NCI-H446 (cell line): Measurements from ENCODE around the gene ADAMTS2.

Source experiments
- DNase-seq, 2 experiments: peaks; one replicate each; lab custom pipeline; 2025; lab: John Stamatoyannopoulos, UW

ADAMTS2 gene

DNA sequence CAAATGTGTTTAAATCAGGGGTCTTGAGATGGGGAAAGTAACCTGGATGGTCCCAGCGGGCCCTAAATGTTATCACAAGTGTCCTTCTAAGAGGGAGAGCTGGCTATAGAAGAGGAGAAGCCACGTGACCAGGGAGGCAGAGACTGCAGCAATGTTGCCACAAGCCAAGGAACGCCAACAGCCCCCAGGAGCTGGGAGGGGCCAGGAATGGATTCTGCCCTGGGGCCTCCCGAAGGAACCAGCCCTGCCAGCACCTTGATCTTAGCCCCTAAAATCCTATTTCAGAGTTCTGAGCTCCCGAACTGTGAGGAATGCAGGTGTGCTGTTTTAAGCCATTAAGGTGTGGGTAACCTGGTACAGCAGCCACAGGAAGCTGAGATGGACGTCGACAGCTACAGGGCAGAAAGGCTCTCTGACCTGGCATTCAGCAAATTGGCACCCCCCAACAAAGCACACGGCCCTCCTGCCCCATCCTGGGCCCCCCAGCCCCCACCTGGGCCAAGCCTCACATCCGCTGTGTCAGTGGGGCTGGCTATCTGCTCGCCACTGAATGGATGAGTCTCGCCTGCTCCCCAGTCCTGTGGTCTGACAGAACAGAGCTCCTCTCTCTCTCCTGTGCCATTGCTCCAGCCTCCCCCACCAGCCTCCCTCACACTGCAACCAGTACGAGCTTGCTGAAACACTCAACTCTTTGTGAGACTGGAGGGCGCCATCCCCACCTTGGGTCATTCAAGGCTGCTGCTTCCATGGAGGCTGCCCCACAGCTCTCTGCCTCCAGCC is 78.8 kb downstream of the ADAMTS2 start:
- DNase-seq, result no peak

DNA sequence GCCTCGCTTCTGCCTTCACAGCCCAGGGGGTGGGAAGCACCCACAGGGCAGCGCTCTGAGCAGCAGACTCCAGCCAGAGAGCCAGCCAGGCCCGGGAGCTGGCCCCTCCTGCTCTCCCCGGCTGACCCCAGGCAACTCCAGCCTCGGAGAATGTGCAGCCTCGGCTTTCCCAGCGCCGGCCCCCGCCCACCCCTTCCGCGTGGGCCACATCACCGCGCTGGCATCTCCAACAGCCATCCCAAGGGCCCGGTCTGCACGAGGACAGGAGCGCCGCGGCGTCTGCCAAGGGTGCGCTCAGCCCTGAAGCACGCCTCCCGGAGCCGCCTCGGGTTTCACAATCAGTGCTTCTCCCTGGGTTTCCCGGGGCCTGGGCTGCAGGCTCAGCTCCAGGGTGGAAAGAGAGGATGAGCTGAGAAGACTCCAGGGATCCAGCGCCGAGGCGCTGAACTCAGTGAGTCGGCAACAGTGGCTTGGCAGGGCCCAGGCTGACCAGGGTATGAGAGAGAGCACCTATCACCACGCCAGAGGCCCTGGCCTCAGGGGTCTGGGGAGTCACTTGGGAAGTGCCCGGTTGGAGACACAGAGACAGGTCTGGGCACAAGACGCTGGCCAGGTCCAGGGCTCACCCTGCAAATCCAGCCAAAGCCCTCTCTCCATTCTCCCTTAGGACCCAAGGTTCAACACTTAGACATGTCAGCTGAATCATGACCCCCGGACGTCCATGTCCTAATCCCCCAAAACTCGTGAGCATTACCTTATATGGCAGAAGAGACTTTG is 79.6 kb downstream of the ADAMTS2 start:
- peak; percentile 65 to 71 for DNase-seq

DNA sequence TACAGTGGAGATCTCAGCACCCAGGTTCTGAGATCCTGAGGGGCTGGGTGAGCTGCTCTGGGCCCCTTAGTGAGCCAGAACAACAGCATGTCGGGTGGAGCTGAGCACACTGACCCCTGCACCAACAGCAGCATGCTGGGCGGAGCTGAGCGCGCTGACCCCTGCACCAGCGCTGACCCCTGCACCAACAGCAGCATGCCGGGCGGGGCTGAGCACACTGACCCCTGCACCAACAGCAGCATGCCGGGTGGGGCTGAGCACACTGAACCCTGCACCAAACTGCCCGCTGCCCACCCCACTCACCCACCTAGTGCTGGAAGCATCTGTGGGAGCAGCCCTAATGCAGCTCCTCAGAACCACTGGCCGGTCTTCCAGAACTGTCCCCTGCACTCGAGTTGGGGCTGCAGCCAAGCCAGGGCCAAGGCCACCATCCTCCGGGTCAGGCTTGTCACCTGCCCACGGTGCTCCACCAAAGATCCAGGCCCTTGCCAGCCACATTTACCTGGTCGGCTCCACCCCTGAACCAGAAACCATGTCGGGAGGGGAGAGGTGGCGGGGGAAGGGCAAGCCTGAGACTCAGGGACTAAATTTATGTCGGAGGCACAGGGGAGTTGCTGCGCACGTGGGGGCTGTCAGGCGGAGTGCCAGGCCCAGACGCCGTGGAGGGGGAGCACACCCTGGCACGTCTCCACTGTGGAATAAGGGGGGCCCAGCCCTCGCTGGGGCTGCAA is 80.3 kb downstream of the ADAMTS2 start:
- DNase-seq, result no peak

DNA sequence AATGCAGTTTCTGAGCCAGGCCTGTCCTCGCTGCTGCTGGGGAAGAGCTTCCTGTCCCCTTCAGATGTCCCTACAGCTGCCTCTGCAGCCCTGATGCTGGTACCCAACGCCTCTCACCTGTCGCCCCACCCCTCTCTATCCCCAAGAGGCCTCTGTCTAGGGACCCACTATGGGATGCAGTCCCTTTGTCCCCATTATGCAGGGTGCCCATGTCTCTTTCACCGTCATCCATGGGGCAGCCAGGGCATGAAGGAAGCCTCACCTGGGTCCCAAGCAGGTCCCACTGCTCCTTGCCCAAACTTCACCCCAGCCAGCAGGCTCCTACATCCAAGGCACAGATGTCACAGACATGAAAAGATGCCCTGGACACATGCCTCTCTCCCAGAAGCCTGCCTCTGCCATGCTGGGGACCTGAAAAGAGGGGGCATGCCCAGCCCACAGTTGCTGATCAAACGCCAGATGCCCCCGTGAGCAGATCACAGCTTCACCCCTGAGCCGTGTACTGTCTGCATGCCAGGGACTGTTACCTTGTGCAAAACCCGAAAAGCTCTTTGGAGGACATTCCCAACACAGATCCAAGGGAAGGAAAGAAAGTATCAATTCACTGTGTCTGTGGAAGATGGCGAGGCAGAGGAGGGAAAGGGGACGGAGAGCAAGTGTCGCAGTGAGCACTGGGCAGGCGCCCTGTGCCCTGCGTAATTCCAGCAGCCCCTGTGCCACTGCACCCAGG is 81.0 kb downstream of the ADAMTS2 start:
- no peak for DNase-seq

DNA sequence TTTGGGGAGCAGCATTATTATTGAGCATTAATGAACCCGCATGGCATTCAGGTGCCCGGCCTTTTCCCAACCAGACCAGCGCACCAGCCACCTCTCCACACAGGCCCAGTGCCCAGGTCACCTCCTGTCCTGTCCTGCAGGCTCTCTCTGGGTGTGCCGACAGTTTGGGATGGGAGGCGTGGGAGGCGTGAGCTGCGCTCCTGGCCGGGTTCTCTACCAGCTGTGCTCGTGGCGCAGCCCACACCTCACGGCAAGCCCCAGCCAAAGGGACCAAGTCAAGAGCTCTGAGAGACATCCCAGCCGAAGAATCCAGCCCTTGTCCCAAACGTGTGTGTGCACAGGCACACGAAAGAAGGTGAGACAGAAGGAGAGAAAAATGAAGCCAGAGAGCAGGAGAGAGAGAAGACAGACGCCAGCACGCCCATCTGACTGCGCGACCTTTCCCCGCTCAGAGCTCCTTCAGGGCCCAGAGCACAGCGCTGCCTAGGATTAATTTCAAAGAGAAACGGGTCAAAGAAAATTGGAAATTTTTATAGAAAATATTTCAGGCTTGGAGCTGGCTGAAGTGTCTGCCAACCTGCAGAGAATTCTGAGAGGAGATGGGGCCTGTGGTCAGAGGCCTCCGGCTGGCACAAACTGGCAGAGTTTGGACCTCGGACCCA is 81.7 kb downstream of the ADAMTS2 start:
- DNase-seq, result no peak

DNA sequence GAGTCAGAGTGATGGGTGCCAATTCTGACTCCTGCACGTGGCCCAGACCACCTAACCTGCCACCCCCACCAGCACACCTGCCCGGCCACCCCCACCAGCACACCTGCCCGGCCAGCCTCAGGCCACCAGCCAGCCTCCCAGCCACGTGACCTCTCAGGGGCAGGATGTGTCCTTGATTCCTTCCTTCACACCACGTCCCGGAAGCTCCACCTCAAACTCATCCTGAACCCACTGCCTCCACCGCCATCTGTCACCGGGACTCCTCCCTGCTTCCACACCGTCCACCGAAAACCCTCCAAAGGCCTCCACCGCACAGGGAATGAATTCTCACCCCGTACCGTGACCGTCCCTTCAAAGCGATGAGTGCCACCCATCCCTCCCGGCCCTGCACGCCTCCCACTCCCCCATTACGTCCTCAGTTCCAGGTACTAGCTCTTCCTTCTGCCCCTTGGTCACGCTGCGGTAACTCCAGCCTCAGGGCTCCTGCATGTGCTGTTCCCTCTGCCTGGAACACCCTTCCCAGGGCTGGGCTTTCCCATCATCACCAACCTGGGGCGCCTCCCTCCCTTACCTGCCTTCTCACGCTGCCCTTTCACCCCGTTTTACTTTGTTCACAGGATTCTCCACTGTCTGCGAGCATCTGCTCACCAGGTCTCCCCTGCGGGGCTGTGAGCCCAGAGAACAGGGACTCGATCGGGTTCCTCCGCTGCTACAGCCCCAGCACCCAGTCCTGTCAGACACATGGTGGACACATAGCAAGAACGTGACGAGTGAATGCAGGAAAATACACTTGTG is 82.9 kb downstream of the ADAMTS2 start:
- no peak for DNase-seq

DNA sequence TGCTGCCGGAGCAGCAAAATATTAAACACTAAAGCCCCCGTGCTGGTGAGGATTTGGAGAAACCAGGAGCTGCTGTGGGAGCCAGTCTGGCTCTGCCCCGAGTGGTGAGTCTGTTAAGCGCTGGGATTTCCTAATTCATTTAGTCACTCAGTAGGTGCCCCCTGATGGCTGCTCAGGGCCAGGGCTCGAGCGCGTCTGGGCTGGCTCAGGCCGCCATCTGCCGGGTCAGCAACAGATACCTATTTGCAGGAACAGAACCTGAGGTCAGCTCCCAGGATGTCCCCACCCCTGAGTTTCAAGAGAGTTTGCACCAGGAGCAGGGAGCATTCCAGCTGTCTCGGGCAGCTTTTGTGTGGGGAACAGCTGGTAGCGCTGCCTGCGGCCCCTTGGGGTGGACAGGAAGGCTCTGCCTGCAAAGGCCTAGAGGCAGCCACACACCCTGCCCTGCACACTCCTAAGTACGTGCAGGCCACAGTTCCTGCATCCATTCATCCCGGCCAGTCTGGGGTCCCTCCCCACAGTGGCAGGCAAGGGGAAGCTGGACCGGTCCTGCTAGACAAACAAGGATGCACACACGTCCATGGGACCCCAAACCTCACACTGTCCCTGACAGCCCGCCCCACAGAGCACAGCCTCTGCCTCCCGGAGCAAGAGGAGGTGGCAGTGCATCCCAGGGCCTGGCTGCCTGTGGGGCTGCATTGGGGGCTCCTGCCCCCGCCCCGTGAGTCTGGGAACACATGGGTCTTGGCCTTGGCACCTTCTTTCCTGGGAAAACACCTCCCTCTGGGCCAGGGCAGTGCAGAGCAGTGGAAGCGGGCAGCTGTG is 83.7 kb downstream of the ADAMTS2 start:
- DNase-seq, result no peak

DNA sequence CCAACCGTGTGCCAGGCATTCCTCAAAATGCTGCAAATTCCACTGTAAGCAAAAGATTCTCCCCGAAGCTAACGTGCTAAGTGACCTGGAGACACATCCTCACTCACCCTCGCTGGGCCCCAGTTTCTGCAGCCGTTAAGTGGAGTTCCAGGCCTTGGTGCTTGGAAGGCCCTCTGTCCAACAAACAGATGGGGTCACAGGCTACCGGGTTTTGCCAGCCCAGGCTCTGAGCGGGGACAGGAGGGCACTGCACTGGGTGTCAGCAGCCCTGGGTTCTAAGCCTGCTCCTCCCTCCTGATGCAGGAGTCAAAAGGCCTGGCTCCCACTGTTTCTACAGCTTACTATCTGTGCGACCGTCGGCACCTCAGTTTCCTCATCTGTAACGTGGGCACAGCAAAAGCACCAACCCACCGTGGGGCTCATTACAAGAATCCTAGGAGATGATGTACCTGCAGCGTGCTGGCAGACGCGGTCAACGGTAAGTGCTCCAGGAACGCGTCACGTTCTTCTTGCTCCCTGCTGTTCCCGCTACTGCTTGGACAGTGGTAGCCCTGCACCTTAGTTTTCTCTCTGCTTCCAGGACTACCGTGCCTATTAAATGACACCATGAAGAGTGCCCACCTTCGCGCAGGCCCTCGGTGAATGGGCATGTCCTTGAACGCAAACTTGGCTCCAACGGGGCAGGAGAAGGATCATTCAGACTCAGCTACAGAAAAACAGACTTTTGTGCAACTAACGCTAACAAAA is 84.8 kb downstream of the ADAMTS2 start:
- no peak for DNase-seq

DNA sequence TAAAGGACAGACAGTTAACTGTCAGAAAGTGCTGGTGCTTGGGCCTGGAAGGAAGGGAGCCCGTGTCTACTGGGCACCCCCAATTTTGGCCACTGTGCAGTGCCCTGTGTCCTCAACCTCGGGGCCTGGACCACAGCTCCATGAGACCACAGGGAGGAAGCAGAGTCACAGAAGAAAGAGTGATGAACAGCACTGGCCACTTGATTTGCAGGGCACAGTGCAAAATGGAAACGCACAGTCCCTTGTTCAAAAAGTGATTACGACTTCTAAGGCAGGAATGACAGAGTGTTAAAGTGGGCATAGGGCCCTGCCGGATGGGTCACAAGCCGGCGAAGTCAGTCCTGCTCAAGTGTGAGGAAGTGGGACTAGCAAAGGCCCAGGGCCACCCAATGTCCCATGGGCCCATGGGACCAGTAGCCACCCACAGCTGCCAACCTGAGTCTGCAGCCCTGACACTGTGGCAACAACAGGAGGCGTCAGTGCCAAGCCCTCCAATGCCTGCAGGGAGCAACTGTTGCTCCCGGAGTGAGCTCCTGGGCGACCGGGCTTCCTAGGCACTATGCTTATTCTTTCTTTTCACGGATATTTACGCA is 85.4 kb downstream of the ADAMTS2 start:
- no peak for DNase-seq

DNA sequence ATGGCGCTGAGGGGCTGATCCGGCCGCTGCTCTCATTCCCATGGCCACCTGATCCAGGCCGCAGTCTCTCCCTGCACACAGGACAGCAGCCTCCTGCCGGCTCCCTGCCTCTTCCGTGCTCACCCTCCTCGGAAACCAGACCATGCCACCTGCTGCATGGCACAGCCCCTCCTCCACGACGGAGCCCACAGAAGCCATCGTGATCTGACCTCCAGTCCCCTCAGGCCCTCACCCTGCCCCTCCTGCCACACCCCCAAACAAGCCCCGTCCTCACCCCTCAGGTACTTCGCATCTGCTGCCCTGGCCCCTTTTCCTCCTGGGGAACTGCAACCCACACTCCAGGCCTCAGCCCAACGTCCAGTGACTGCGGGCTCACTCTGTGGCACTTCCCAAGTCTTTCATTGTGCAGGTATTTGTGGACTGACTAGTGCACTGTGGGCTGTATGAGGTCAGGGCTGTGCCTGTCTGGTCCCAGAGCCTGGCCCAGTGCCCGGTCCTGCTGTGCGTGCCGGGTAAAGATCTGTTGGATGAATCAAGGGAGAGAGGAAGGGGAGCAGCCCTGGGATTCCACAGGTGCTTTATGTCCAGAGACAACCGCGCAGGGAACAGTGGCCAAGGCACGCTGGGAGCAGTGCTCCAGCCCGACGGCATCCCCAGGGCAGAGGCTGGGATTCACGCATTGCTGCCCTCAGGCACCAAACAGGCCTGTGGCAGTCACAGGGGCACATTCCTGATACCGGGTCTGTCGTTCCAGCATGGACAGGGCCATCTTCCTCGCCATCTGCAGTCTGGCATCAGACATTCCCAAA is 86.1 kb downstream of the ADAMTS2 start:
- no peak for DNase-seq

DNA sequence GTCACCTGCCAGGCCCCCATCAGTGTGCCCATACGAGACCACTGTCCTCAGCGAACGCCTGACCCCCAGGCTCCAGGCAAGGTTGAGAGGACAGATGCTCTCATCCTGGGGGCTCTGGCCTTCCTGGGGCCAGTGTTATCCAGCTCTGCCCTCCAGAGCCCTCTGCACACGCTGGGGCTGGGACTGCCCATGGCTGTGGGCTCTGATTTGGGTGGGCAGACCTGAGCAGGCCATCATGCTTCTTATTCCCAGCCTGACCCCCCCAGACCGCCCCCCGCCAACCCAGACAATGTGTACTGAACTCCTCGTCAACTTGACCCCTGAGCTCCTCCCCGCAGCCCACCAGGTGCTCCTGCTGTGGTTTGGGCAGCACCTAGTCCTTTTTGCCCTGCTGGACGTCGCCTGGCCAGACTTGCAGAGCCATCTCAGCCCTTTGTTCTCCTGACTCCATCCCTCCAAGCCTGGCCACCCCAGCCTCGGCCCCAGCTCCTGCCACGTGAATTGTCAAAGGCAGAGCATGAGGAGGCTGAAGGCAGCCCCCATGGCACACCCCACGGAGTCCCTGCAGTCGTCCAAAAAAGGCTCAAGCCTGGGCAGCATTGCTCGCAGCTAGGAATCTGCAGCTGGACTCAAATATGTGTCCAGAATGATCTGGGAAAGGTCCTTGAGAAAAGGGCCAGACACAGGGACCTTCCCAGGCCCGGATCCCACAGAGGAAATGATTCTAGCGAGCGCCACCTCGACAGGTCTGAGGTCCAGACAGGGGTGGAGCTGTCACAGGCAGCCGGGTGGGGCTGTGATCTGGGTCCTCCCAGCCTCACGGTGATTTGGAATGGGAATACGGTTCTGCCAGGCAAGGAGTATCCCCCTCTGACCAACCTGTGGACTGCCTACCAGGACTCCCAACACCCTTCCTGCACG is 87.0 kb downstream of the ADAMTS2 start:
- no peak for DNase-seq

DNA sequence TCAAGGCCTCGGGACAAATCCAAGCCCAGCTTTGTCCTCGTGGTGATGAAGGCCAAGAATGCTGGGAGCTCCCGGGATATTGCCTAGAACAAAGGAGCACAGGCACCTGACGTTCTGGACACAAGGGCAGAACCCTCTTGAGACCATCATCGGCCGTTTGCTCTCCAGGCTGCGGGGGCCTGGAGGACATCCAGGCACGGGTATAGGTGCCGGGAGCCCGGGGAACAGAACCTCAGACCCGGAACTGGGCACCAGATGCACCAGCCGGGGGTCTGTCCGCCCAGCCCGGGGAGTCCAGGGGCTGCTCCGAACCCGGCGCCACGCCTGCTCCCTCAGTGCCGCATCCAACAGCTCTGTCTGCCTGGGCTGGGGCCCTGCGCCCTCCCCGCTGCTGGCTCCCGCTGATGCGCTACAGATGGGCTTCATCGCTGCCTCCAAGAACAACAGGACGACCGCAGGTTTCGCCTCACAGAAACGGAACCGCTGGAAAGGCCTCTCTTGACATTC is 88.0 kb downstream of the ADAMTS2 start:
- DNase-seq, result no peak

DNA sequence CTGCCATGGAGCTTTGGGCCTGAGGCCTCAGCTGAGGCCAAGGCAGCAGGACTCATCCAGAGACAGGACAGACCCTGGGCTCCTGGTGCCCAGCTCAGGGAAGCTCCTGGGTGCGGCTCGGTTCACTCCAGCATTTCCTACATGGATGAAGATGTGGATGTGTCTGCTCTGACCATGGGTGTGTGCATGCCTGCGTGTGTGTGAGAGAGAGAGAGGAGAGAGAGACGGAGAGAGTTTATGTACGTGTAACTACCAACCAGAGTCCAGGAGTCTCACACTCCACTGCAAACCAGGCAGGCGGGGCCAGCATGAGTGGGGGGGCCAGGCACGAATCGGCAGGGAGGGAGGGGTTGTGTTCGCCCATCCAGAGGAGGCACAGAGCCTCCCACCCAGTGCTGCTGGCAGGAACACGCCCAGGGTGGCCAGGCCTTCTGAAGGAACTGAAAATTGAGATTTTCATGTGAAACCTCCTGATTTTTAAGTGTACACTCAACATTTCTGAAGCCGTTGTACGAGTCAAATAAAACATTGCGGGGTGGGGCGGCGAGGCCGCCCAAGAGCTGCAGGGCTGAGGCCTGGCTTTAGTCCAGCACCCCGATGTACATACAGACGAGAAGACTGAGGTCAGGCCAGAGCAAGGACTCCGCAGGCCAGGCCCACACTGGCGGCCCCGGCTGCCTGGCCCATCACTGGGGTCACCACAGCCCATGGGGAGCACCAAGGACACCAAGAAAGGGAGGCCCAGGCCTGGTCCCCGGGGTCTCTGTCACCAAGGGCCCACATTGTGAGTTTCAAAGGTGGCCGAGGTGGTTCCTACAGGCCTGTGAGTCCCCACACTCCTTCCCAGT is 88.7 kb downstream of the ADAMTS2 start:
- no peak for DNase-seq

DNA sequence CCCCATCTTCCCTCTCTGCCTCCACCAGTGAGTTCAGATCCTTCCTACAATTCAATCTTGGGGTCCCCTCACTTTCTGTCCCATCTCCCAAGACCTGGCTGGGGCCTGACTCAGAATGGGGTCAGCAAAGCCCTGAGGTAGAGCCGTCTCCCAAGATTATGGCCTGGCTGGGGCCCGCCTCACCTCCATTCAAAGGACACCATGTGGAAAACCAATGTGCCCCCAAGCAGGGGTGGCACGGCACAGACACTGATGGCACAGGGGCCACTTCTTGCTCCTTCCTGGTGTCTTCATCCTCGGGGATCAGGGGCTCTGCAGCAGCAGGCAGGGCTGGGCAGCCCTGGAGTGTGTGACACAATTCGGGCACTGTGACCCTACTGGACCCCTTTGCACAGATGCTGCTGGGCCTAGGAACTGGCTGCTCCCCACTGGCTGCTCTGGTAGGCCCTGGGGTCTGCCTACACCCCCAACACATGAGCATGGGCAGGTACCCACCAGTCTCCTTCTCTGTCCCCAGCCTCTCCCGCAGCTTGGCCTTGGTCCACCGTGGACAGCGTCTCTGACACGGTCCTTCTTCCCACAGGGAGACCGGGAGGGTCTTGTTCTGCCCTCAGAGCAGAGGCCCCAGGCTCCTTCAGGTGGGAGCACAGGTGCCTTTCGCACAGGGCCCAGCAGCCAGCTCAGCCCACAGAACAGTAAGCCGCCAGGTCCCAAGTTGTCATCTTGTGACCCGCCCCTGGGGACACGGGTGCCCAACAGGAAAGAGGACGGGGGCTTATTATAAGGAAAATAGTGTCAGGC is 89.5 kb downstream of the ADAMTS2 start:
- DNase-seq, result no peak
